WTC11 (cell line): ENCODE measurements around the gene GALR2. TPM values are rescaled to one million over a fixed set of nuclear protein-coding genes. Genes with fewer than 3 reads are reported as not detected.

Source experiments
- ATAC-seq: fragments of 200-7000 bp; cut with Tn5 transposase; 2 replicates; pipeline ENCODE4 v1.10.0; 2021; ENCODE audit warnings: mild to moderate bottlenecking, moderate library complexity
- CTCF ChIA-PET: fragments of 300-600 bp; sonication (Branson Sonifier 250); formaldehyde crosslinking; loops from one replicate; lab custom pipeline; 2021; ENCODE audit warnings: antibody characterized with exemption; lab: Charles Lee
- POLR2A ChIA-PET: fragments of 350-600 bp; sonication (Branson Sonifier 250); formaldehyde crosslinking; loops from one replicate; lab custom pipeline; 2021; ENCODE audit warnings: antibody characterized with exemption; lab: Charles Lee
- DNase-seq: peaks from one replicate; pipeline ENCODE4 v3.0.0; 2021; ENCODE audit warnings: low spot score
- H3K27ac Mint-ChIP-seq: 2 replicates; pipeline ENCODE4 v1.8.0; 2021; ENCODE audit warnings: mixed read lengths
- H3K27me3 Mint-ChIP-seq: 2 replicates; pipeline ENCODE4 v1.8.0; 2021; ENCODE audit warnings: low read depth, mild to moderate bottlenecking, moderate library complexity, mixed read lengths
- H3K36me3 Mint-ChIP-seq: 2 replicates; pipeline ENCODE4 v1.8.0; 2021; ENCODE audit warnings: mixed read lengths
- H3K4me1 Mint-ChIP-seq: 2 replicates; pipeline ENCODE4 v1.8.0; 2022; ENCODE audit warnings: mixed read lengths
- H3K4me3 Mint-ChIP-seq: 2 replicates; pipeline ENCODE4 v1.8.0; 2021; ENCODE audit warnings: mild to moderate bottlenecking, moderate library complexity, mixed read lengths
- H3K9me3 Mint-ChIP-seq: 2 replicates; pipeline ENCODE4 v1.8.0; 2021; ENCODE audit warnings: mixed read lengths
- CREB1 ChIP-seq: sonication (generic); formaldehyde crosslinking; IDR thresholded peaks from 2 replicates; pipeline ENCODE4 v1.8.0; 2023; ENCODE audit warnings: mild to moderate bottlenecking, missing genetic modification reagents
- CREM ChIP-seq: sonication (generic); formaldehyde crosslinking; IDR thresholded peaks from 2 replicates; pipeline ENCODE4 v1.8.1; 2022; ENCODE audit warnings: mild to moderate bottlenecking, missing genetic modification reagents, moderate library complexity
- CTCF ChIP-seq: fragments of 200-600 bp; IDR thresholded peaks from 2 replicates; pipeline ENCODE4 v1.8.0; 2022; ENCODE audit warnings: antibody characterized with exemption
- ESRRA ChIP-seq: sonication (generic); formaldehyde crosslinking; IDR thresholded peaks from 2 replicates; pipeline ENCODE4 v1.8.1; 2022; ENCODE audit warnings: mild to moderate bottlenecking, missing genetic modification reagents, borderline replicate concordance
- FOXP1 ChIP-seq: sonication (generic); formaldehyde crosslinking; IDR thresholded peaks from 2 replicates; pipeline ENCODE4 v1.8.0; 2022; ENCODE audit warnings: missing genetic modification reagents, mild to moderate bottlenecking, moderate library complexity, borderline replicate concordance
- GRHL2 ChIP-seq: fragments of 250-450 bp; sonication (Bioruptor Pico); IDR thresholded peaks from 2 replicates; pipeline ENCODE4 v1.8.0; 2022; ENCODE audit warnings: mild to moderate bottlenecking, moderate library complexity; ENCODE audit not compliant: insufficient replicate concordance, severe bottlenecking
- JUN ChIP-seq: sonication (generic); formaldehyde crosslinking; IDR thresholded peaks from 2 replicates; pipeline ENCODE4 v1.8.0; 2023; ENCODE audit warnings: mild to moderate bottlenecking, missing genetic modification reagents
- NFE2L1 ChIP-seq: sonication (generic); formaldehyde crosslinking; IDR thresholded peaks from 2 replicates; pipeline ENCODE4 v1.8.1; 2023; ENCODE audit warnings: missing genetic modification reagents
- RELA ChIP-seq: sonication (generic); formaldehyde crosslinking; IDR thresholded peaks from 2 replicates; pipeline ENCODE4 v1.8.1; 2022; ENCODE audit warnings: missing genetic modification reagents, mild to moderate bottlenecking, borderline replicate concordance
- TEAD4 ChIP-seq: sonication (generic); formaldehyde crosslinking; IDR thresholded peaks from 2 replicates; pipeline ENCODE4 v1.8.0; 2022; ENCODE audit warnings: mild to moderate bottlenecking, missing genetic modification reagents
- ZNF512 ChIP-seq: sonication (generic); formaldehyde crosslinking; IDR thresholded peaks from 2 replicates; pipeline ENCODE4 v1.8.1; 2022; ENCODE audit warnings: missing genetic modification reagents, borderline replicate concordance
- total RNA-seq: library from RNA; stranded (reverse); gene quantifications from 3 replicates; pipeline ENCODE4 v1.2.3, GENCODE V29; 2021

The GALR2 gene
- total RNA-seq, 1 experiment from 2014 or later: 2.9 TPM

GRCh38 chr17:76086384-76086783 is 11.8 kb downstream of the GALR2 start:
- Mint-ChIP-seq H3K9me3 (no peaks in the 10 kb centered on the region), H3K36me3 (peaks cover 34% of the 10 kb centered on the region), H3K27ac (no peak overlapping the region), H3K4me3 (no peak overlapping the region), H3K4me1 (peaks cover 4% of the 10 kb centered on the region; the same call in 1 of the 2 replicates), H3K27me3 (no peaks in the 10 kb centered on the region)
- ChIA-PET CTCF (interaction anchor here (1.7 kb wide), 1 partner anchor 72 kb away, joined by 8 read pairs; no protein-coding TSS in a partner anchor), POLR2A (no interaction called here)
- DNase-seq (no peak), ATAC-seq (no peak)
- TF ChIP-seq JUN (CRISPR knock-in tag) (no peak), RELA (CRISPR knock-in tag) (no peak), CREB1 (CRISPR knock-in tag) (no peak)

GRCh38 chr17:76087531-76087930 is 12.9 kb downstream of the GALR2 start:
- H3K27ac Mint-ChIP-seq: no peak overlapping the region
- TF ChIP-seq ESRRA: no peak
- no peak for TF ChIP-seq CREM
- TF ChIP-seq FOXP1: 0 out of 2 replicates have a peak, but pooled peaks have one; percentile 14
- no peaks in the 10 kb centered on the region for H3K27me3 Mint-ChIP-seq
- POLR2A ChIA-PET: no interaction called here
- H3K4me3 Mint-ChIP-seq: no peak overlapping the region
- peaks cover 35% of the 10 kb centered on the region for H3K36me3 Mint-ChIP-seq
- H3K9me3 Mint-ChIP-seq: no peaks in the 10 kb centered on the region
- ATAC-seq: no peak
- DNase-seq: no peak
- CTCF ChIA-PET: interaction anchor here (0.8 to 1.7 kb wide), 2 partner anchors 12 to 73 kb away, joined by 5 to 8 read pairs; no protein-coding TSS in a partner anchor
- no peaks in the 10 kb centered on the region for H3K4me1 Mint-ChIP-seq

- peak; percentile 31; the same call in 1 of the 2 replicates for TF ChIP-seq CTCF
- no peak for TF ChIP-seq ZNF512 (CRISPR knock-in tag)
- TF ChIP-seq NFE2L1 (CRISPR knock-in tag): no peak
- DNase-seq (peak; percentile 66), ATAC-seq (peak; percentile 91)
- H3K9me3 Mint-ChIP-seq: no peaks in the 10 kb centered on the region
- peaks cover 40% of the 10 kb centered on the region for H3K36me3 Mint-ChIP-seq
- no peaks in the 10 kb centered on the region for H3K27me3 Mint-ChIP-seq
- H3K4me1 Mint-ChIP-seq: no peaks in the 10 kb centered on the region
- CTCF ChIA-PET: interaction anchor here (0.6 to 2.5 kb wide), 6 partner anchors 9 to 395 kb away, joined by 3 to 8 read pairs (median 4); partner anchors contain the start of gene ZACN
- POLR2A ChIA-PET: interaction anchor here (0.5 kb wide), 1 partner anchor 1533 kb away, joined by 4 read pairs; no protein-coding TSS in a partner anchor
- H3K4me3 Mint-ChIP-seq: no peak overlapping the region
- H3K27ac Mint-ChIP-seq: no peak overlapping the region
These were observed 13.7 kb downstream of the GALR2 start for GRCh38 chr17:76088041-76088867.

- H3K4me3 Mint-ChIP-seq: no peak overlapping the region
These were observed 14.4 kb downstream of the GALR2 start for GRCh38 chr17:76088868-76089576.

More at GRCh38 chr17:76088868-76089576, 14.4 kb downstream of the GALR2 start:
- no peak for TF ChIP-seq TEAD4
- no peak for TF ChIP-seq GRHL2 (CRISPR knock-in tag)
- no peak for DNase-seq
- Mint-ChIP-seq H3K4me1 (no peaks in the 10 kb centered on the region), H3K9me3 (no peaks in the 10 kb centered on the region), H3K27me3 (no peaks in the 10 kb centered on the region), H3K27ac (no peak overlapping the region), H3K36me3 (peaks cover 44% of the 10 kb centered on the region)
- ATAC-seq: no peak
- CTCF ChIA-PET: interaction anchor here (0.6 to 2.5 kb wide), 6 partner anchors 10 to 293 kb away, joined by 3 to 8 read pairs (median 4); partner anchors contain the start of genes GALR2 and ZACN
- POLR2A ChIA-PET: no interaction called here
